OCI-LY3 (cell line): ENCODE results near the gene HIRIP3.

ENCODE experiments used
- H2AFZ ChIP-seq: fragments of 200-600, 300-600 bp; shearing (Covaris generic); 2 replicates; pipeline ENCODE4 v1.6.0; 2014; ENCODE audit warnings: antibody characterized with exemption, low read depth, low read length
- H3K27ac ChIP-seq: fragments of 200-600, 300-600 bp; sonication (generic); 2 replicates; pipeline ENCODE4 v1.5.1; 2014; ENCODE audit warnings: mild to moderate bottlenecking, low read length, moderate library complexity, mixed read lengths
- H3K27me3 ChIP-seq: fragments of 200-600, 300-600 bp; sonication (generic); 2 replicates; pipeline ENCODE4 v1.6.1; 2014; ENCODE audit warnings: low read depth, low read length, mixed read lengths
- H3K36me3 ChIP-seq: fragments of 200-600, 300-600 bp; sonication (generic); replicated peaks from 2 replicates; pipeline ENCODE3; 2014; ENCODE audit warnings: low read depth, low read length, mixed read lengths
- H3K4me1 ChIP-seq: fragments of 300-600, 200-600 bp; sonication (generic); 2 replicates; pipeline ENCODE4 v1.6.1; 2014; ENCODE audit warnings: low read length, mixed read lengths
- H3K4me2 ChIP-seq: fragments of 200-600, 300-600 bp; sonication (generic); 2 replicates; pipeline ENCODE4 v1.6.1; 2014; ENCODE audit warnings: low read length, mixed read lengths
- H3K4me3 ChIP-seq: fragments of 300-600, 200-600 bp; sonication (generic); 2 replicates; pipeline ENCODE4 v1.5.1; 2014; ENCODE audit warnings: antibody characterized with exemption, mild to moderate bottlenecking, low read length, moderate library complexity
- H3K79me2 ChIP-seq: fragments of 300-600, 200-600 bp; shearing (Covaris generic); 2 replicates; pipeline ENCODE4 v1.6.1; 2014; ENCODE audit warnings: mild to moderate bottlenecking, low read length, mixed read lengths
- H3K9ac ChIP-seq: fragments of 300-600, 200-600 bp; shearing (Covaris generic); 2 replicates; pipeline ENCODE4 v1.6.0; 2014; ENCODE audit warnings: mild to moderate bottlenecking, low read length, moderate library complexity
- H3K9me3 ChIP-seq: fragments of 200-600, 300-600 bp; shearing (Covaris generic); 2 replicates; pipeline ENCODE4 v1.6.1; 2014; ENCODE audit warnings: low read length, mixed read lengths; ENCODE audit not compliant: insufficient read depth
- H4K20me1 ChIP-seq: fragments of 200-600, 300-600 bp; sonication (generic); 2 replicates; pipeline ENCODE4 v1.6.1; 2016; ENCODE audit warnings: low read length, mixed read lengths; ENCODE audit not compliant: insufficient read depth
- EZH2phosphoT487 ChIP-seq: fragments of 200-600 bp; shearing (Covaris generic); IDR thresholded peaks from 2 replicates; pipeline ENCODE4 v1.6.1; 2018; ENCODE audit warnings: antibody characterized with exemption, mixed run types, low read depth
- TF ChIP-seq, protein P1 (sequence below): fragments of 200-600, 300-600 bp; sonication (generic); IDR thresholded peaks from 2 replicates; pipeline ENCODE4 v1.5.1; 2014; ENCODE audit warnings: antibody characterized with exemption, low read length, low read depth

HIRIP3 gene

DNA sequence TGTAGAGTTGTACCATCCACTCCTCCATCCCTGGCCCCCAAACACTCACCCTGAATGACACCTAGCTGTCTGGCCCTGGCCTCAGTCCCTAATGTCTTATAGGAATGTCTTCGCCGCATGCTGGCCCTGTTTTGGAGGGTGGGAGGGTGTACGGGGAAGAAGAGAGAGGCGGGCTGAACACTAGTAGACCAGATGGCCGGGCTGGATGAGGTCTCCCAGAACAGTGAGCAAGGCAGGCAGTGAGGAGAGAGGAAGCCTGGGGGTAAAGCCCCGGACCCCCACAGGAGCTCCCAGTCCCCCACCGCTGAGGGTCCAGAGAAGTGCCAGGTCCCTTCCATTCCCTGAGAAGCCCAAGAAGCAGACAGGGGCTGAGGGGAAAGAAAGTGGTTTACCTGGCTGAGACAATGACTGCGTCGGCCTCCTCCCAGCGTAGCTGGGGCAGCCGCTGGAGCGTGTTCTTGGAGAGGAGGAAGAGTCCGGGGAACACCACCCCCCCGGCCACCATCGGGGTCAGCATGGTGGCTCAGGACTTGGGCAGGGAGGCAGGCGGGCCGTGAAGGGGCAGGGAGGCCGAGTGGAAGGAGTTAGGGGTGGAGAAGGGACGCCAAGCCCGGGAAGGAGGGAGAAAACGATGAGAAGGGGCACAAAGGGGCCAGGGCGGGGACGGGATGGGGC is 34.7 kb upstream of the HIRIP3 start:
- no peaks in the 10 kb centered on the region for H3K9me3 ChIP-seq
- H3K36me3 ChIP-seq = no peaks in the 10 kb centered on the region
- H3K4me1 ChIP-seq = peaks cover 10% of the 10 kb centered on the region
- H3K27ac ChIP-seq = no peak overlapping the region
- no peak overlapping the region for H2AFZ ChIP-seq
- no peak overlapping the region for H3K4me2 ChIP-seq
- H3K79me2 ChIP-seq = no peaks in the 10 kb centered on the region
- H3K9ac ChIP-seq = no peak overlapping the region
- TF ChIP-seq EZH2phosphoT487 = no peak
- TF ChIP-seq, protein P1, sequence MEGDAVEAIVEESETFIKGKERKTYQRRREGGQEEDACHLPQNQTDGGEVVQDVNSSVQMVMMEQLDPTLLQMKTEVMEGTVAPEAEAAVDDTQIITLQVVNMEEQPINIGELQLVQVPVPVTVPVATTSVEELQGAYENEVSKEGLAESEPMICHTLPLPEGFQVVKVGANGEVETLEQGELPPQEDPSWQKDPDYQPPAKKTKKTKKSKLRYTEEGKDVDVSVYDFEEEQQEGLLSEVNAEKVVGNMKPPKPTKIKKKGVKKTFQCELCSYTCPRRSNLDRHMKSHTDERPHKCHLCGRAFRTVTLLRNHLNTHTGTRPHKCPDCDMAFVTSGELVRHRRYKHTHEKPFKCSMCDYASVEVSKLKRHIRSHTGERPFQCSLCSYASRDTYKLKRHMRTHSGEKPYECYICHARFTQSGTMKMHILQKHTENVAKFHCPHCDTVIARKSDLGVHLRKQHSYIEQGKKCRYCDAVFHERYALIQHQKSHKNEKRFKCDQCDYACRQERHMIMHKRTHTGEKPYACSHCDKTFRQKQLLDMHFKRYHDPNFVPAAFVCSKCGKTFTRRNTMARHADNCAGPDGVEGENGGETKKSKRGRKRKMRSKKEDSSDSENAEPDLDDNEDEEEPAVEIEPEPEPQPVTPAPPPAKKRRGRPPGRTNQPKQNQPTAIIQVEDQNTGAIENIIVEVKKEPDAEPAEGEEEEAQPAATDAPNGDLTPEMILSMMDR = no peak
- H3K4me3 ChIP-seq = no peak overlapping the region
- no peaks in the 10 kb centered on the region for H4K20me1 ChIP-seq
- peaks cover 16% of the 10 kb centered on the region; the same call in 1 of the 2 replicates for H3K27me3 ChIP-seq

DNA sequence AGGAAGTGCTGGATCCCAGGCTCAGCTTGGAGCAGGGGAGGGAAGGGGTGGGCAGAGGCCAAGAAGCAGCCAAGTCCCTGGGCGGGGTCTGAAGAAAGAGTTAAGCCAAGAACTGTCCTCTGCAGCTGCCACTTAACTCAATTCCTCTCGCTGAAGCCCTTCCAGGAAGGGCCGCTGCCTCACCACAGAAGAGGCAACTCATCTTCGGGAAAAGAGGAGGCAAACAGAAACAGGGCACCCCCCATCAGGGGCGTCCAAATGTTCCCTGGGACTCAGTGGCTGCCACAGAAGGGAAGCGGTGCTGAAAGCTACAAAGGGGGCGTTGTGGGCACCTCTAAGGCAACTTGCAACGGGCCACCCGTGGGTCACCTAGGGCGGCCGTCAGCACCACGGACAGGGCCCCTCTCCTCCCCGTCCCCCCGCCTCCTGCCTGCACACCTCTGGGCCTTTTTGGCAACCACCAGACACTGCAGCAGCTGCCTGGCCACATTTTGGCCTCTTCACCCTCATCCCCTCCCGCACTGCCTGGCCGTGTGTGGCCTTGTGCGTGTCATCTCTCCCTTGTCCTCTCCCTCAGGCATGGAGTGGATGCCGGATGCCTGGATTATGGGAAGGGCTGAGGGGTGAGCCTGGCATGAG is 33.1 kb upstream of the HIRIP3 start:
- Histone ChIP-seq H3K9ac (no peak overlapping the region), H4K20me1 (no peaks in the 10 kb centered on the region), H3K79me2 (no peaks in the 10 kb centered on the region), H3K27ac (no peak overlapping the region), H3K4me3 (no peak overlapping the region), H3K9me3 (no peaks in the 10 kb centered on the region), H3K4me2 (no peak overlapping the region), H3K27me3 (peaks cover 19% of the 10 kb centered on the region; the same call in 1 of the 2 replicates), H3K36me3 (no peaks in the 10 kb centered on the region), H2AFZ (no peak overlapping the region), H3K4me1 (peaks cover 4% of the 10 kb centered on the region; the same call in 1 of the 2 replicates)
- TF ChIP-seq, protein P1 = no peak
- TF ChIP-seq EZH2phosphoT487 = no peak

DNA sequence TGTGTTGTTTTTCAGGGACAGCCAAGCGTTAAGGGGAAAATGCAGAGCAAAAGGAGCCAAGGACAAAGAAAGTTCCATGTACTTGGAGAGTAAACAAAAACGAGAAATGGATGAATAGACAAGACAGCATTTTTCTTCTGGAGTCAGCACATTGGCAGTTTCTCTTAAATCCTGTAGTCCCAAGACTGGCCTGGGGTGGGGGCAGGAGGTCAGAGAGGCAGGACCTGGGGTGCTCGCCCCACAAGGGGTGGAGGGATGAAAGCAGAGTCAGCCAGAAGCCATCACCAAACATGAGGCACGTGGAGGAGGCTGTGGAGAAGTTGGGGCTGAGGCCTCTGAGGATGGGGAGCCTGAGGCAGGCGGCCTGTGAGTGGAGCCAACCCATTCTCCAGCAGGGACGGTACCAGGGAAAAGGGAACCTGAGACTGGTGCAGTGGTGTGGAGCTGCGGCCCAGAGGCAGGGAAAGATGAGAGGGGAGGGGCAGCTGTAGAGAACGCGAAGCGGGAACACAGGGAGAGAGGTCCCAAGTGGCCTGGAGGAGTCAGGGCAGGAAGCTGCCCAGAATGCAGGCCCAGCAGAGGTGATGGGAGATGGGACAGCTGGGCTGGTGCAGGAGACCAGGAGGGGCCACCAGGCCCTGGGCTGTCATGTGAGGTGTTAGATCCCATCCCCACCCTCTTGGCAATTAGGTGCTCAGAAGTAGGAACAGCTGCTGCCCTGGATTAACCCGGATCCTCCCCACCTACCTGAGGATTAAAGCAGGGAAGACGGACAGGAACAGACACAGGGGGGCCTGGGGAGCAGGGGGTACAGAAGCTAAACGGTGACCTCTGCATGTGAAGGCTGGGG is 32.4 kb upstream of the HIRIP3 start:
- Histone ChIP-seq H3K9ac (no peak overlapping the region), H3K9me3 (no peaks in the 10 kb centered on the region), H3K4me3 (no peak overlapping the region), H3K36me3 (no peaks in the 10 kb centered on the region), H2AFZ (no peak overlapping the region), H3K27ac (no peak overlapping the region), H3K4me2 (no peak overlapping the region), H3K79me2 (no peaks in the 10 kb centered on the region), H4K20me1 (no peaks in the 10 kb centered on the region), H3K4me1 (peaks cover 4% of the 10 kb centered on the region; the same call in 1 of the 2 replicates), H3K27me3 (peaks cover 15% of the 10 kb centered on the region; the same call in 1 of the 2 replicates)
- no peak for TF ChIP-seq EZH2phosphoT487
- TF ChIP-seq, protein P1 = no peak

DNA sequence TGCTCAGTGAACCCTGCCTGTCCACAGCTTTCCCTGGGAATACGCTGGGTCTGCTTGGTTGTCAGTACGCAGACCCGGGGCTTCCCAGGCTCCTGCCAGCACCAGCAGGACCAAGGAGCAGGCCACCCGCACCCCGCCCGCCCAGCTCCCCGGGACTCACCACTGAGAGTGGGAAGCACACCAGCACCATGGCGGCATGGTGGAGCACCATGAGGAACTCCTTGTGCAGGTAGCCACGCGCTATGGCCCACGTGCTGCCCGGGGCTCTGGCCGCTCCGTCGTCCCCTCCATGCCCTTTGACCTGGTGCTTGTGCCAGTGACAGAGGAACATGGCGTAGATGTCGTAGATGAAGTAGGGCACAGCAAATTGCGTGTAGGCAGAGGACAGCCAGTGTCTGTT is 31.0 kb upstream of the HIRIP3 start:
- Histone ChIP-seq H3K4me3 (no peak overlapping the region), H3K4me1 (peaks cover 4% of the 10 kb centered on the region; the same call in 1 of the 2 replicates), H3K27me3 (peaks cover 15% of the 10 kb centered on the region; the same call in 1 of the 2 replicates), H3K9me3 (no peaks in the 10 kb centered on the region), H3K4me2 (no peak overlapping the region), H3K36me3 (no peaks in the 10 kb centered on the region), H4K20me1 (no peaks in the 10 kb centered on the region), H3K27ac (no peak overlapping the region), H3K9ac (no peak overlapping the region), H2AFZ (no peak overlapping the region), H3K79me2 (no peaks in the 10 kb centered on the region)
- no peak for TF ChIP-seq EZH2phosphoT487
- TF ChIP-seq, protein P1 = no peak
